GM19452 (cell line): ENCODE measurements around the gene QSOX2.

Experiments used
- ATAC-seq: cut with Tn5 transposase; IDR thresholded peaks from one replicate; pipeline ENCODE4 v1.9.1; 2021; ENCODE audit not compliant: unreplicated experiment

Gene QSOX2, protein sequence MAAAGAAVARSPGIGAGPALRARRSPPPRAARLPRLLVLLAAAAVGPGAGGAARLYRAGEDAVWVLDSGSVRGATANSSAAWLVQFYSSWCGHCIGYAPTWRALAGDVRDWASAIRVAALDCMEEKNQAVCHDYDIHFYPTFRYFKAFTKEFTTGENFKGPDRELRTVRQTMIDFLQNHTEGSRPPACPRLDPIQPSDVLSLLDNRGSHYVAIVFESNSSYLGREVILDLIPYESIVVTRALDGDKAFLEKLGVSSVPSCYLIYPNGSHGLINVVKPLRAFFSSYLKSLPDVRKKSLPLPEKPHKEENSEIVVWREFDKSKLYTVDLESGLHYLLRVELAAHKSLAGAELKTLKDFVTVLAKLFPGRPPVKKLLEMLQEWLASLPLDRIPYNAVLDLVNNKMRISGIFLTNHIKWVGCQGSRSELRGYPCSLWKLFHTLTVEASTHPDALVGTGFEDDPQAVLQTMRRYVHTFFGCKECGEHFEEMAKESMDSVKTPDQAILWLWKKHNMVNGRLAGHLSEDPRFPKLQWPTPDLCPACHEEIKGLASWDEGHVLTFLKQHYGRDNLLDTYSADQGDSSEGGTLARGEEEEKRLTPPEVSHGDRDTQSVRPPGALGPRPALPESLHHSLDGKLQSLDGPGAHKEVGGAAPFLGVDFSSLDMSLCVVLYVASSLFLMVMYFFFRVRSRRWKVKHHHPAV

DNA sequence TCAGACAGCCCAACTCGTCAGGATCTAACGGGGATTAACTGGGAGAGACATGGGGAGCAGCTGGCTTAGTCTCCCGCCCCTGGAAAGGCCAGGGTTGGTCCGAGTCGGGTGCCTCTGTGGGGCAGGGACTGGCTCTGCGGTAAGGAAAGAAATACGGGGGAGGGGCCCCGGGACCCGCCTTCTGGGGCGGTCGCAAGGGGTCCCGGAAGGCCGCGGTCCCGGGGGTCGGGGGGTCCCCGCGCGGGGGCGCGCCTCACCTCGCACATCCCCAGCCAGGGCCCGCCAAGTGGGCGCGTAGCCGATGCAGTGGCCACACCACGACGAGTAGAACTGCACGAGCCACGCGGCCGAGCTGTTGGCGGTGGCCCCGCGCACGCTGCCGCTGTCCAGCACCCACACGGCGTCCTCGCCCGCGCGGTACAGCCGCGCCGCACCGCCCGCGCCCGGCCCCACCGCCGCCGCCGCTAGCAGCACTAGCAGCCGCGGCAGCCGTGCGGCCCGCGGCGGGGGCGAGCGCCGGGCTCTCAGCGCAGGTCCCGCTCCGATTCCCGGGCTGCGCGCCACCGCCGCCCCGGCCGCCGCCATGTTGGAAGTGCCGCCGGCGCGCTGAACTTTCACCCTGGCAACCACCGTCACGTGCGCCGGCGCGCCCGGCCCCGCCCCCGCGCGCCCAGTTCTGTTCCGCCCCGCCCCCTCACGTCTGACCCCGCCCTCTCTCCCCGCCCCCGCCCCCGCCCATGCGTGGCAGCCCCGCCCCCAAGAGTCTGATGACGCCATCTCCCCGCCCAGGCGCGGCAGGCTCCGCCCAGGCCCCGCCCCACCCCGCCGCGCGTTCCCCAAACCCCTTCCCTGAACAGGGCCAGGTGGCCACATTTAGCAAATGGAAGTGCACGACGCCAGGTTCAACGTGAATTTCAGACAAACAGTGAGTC is at the start of gene QSOX2:
TSS of gene QSOX2 (minus strand) at position 594 of the 932 bp plus-strand sequence. CDS start at position 585, 9 bp downstream.
- peak; percentile 42 for ATAC-seq

DNA sequence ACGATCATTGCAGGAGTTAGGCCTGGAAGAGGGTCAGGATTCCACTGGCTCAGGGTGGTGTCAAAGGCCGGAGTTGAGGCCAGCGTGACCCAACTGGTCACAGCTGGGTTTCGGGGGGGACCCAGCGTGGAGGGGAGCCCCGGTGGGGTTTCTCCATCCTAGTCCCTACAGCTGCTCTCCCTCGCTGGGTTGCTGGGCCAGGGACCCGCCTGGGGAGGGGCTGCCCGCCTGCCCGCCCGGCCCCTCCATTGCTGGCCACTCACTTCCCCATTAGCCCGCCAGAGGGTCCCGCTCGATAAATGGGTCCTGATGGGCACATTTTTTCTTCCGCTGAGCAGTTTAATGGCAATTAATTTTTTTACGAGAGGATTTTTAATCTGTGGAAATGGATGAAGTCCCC is 49.4 kb upstream of the QSOX2 start:
- ATAC-seq: no peak

DNA sequence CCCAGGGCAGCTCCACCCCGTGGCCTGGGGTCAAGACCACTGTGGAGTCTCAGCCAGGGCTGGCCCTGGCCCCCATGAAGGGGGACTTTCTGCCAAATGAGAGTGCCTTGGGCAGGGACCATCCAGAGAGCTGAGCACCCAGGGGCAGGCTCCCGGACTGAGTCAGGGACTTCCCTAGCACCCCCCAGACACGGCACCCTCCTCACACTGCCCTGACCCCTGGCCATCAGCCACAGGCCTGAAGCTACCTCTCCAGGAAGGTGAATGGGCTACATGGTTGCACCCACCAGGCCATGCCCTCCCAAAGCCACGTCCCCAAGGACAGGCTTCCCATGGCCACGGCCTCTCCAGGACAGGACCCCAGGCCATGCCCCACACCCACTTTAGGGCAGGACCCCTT is 48.8 kb upstream of the QSOX2 start:
- no peak for ATAC-seq

DNA sequence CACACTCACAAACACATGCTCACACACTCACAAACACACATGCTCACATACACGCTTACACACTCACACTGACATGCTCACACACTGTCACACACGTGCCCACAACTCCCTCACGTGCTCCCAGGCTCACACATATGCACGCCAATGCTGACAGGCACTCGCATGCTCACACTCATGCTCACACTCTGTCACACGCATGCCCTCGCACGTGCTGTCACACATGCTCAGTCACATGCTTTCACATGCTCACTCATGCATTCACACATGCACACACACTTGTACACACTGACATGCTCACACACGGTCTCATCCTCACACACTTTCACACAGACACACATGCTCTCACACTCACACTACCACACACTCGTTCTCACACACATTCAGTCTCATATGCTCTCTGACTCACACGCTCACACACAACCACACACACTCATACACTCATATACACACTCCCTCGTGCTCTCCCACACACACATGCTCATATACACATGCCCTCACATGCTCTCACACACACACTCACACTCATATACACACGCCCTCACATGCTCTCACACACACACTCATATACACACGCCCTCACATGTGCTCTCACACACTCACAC is 48.0 kb upstream of the QSOX2 start:
- ATAC-seq: no peak

DNA sequence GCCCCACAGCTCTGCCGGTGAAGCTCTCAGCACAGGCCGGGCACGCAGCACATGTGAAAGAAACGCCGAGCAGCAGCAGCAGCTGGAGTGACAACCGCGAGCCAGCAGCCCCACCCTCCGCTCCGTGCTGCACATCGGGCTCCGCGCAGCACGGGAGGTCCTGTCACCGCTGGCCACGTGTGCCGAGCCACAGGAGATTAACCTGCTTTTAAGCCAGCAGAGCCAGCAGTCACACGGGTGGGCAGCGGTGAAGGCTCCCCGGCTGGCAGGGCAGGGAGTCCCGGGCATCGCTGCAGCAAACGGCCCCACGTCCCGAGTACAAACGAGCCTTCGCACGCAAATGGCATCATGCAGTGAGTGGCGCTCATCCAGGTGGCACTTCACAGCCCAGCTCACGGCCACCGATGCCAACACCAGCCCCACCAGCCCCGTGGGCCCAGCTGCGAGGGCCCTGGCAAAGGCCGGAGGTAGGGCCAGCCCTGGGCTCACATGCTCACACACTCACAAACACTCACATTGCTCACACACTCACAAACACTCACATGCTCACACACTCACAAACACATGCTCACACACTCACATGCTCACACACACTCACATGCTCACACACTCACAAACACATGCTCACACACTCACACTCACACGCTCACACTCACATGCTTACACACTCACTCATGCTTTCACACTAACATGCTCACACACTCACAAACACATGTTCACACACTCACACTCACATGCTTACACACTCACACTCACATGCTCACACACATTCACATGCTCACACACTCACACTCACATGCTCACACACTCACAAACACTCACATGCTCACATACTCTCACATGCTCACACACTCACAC is 47.2 kb upstream of the QSOX2 start:
- no peak for ATAC-seq

DNA sequence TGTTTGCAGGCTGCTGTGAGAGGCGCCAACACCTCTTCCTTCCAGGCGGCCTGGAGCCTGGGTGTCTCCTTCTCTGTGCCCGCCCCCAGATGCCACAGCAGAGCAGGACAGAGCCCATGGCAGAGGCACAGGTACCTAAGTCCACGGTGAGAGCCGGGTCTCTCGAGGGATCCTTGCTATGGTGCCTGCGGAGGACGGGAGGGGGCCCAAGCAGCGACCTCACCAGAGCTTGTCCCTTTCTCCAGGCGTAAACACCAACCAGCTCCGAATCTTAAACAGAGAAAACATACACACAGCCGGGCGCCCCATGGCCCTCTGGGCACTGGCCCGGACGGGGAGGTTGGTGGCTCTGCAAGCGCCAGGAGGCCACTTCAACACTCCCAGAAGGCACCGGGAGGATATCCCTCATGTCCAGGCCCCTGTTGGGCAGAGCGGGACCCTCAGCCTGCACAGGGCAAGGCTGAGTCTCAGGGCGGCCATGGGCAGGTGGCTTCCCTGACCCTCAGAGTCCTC is 46.5 kb upstream of the QSOX2 start:
- no peak for ATAC-seq

DNA sequence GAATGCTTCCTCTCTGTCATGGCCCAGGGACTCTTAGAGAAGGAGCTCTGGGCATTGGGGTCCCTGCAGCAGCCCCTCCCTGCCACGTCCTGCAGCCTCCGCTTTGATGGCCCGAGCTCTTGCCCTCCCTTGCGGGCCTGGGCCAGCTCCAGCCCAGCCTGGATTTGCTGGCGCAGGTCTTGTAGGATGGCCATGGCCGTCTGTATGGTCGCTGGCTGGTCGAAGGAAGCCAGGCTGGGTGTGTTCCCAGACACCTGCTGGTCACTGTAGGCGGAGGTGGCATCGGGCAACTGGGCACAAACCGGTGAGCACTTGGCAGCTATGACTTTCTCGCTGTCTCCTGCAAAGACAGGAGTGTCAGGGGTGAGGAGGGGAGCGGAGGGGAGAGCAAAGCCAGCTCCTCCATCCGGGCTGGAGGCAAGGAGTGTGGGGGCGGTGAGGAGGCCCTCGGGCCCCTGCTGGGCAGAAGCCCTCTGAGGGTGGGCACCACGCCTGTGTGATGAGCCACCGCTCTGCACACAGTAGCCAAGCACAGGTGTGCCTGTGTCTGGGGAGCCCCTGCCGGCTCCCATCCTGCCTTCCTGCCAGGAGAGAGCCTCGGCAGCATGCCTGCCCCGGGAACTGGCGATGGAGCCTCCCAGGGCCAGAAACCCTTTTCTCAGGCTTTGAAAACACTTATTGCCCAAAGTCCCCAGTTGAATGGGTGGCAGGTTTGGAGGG is 45.9 kb upstream of the QSOX2 start:
- no peak for ATAC-seq

DNA sequence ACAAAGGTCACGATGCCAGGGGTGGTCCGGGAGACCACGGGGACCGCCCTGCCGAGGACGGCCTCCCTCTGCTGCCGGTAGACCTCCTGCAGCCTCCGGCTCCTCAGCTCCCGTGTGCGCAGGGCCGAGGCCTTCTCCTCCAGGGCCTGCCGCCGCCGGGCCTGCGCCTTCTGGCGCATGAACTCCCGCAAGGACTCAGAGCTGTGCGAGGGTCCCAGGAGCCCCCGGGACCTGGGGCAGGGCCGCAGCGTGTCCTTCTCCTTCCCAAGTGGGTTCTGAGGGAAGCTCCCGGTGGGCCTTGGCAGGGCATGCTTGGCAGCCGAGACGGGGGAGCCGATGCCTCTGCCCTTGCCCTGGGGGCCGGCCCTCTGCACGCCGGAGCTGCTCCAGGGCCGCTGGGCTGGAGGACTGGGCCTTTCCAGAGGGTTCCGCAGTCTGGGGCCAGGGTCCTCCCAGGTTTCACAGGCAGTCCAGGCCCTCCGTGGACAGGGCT is 44.9 kb upstream of the QSOX2 start:
- no peak for ATAC-seq

DNA sequence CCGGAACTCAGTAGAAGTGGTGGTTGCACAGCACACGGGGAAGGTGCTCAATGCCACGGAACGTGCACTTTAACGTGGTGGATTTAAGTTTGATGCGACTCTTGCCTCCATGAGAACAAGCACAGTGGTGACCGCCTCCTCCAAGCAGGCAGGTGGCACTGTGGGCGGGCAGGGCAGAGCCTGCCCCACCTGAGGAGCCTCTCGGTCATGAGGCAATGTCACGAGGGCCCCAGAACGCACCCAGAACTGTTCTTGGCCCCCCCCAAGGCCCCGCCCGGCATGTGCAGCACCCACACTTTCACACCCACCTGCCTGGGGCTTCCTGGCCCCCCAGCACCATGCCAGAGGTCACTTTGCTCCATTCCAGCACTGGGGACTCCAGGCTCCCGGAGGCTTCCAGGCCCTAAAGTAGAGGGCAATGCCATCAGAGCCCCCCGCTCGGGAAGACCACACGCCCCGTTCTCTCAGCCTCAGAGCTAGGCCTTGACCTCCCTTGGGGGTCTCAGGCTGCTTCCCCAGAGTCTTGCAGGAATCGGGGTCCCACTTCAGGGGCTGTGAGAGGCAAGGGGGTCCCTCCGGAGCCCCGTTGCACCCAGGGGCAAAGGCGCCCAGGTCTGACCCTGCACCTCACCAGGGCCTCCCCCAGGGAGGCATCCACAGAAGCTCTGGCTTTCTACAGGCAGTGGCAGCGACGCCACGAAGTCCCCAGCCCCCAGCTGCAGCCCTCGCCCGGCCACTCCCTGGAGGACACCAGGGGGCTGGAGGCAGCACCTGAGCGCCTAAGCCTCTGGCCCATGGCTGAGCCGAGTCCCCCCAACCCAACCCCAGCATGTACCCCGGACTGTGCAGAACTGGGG is 44.3 kb upstream of the QSOX2 start:
- no peak for ATAC-seq

DNA sequence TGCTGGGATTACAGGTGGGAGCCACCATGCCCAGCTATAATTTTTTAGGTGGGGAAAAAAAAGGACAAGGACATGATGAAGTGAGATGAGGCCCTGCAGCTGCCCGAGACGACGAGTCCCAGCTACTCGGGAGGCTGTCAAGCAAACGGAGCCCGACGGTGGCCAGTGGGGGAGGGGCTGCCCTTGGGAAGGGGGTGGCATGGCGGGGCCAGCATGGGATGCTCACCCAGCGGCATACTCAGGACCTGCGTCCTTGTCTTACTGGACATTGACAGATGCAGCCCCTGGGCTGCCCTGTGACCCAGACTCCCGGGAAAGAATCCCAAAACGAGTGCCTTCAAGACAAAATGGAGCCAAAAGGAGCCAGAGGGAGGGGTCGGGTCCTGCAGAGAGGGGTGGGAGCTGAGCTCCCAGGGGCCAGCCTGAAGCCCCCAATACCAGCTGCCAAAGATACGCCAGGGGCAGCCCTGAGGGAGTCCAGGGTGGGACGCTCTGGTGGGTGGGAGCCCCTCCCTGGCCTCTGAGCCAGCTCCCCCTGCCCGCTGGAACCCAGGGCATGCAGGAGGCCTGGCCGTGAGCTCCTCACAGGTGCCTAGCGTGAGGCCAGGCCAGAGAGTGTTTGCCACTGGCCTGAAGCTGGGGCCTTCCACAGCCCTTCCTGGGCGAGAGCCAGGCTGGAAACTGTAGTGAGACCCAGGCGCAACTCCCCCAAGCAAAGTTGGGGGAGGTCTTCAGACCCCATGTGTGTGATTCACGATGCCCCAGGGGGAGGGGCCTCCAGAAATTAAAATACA is 42.5 kb upstream of the QSOX2 start:
- no peak for ATAC-seq

DNA sequence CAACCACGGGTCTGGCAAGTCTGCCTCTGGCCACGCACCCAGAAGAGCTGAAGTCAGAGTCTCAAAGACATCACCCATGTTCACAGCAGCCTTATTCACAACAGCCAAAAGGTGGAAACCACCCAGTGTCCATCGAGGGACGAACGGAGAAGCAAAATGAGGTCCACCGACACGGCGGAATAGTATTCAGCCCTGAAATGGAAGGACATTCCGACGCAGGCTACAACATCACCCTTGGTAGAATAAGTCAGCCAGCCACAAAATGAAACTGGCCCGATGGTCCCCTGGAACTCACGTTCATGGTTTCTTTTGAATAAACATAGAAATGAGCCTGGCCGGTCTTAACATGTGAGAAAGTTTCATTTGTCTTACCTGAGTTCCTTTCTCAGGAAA is 41.4 kb upstream of the QSOX2 start:
- no peak for ATAC-seq

DNA sequence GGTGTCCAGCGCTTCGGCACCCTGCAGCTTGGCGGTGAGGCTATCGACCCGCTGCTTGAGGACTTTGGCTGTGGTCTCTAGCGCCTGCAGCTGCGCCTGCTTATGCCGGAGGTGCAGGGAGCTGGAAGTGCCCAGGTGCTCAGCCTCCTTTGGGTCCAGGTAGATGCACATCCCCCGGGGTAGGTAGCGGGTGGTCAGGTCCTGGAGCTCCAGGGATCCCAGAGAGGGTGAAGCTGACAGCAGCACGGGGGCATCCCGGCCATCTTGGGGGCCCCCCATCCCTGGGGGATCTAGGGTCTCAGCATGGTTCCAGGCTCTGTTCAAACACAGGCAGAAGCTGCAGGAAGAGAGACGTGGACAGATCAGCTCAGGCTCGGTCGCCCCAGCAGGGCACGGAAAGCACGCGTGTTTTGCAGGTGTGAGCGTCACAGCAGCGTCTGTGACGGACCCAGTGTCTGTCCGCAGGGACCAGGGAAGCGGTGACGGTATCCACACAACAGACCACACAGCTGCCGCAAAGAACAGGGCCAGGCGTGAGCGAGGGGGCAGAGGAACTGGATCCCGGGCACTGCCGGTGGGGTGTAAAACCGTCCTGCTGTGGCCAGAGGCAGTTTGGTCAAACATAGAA is 40.9 kb upstream of the QSOX2 start:
- ATAC-seq: no peak

DNA sequence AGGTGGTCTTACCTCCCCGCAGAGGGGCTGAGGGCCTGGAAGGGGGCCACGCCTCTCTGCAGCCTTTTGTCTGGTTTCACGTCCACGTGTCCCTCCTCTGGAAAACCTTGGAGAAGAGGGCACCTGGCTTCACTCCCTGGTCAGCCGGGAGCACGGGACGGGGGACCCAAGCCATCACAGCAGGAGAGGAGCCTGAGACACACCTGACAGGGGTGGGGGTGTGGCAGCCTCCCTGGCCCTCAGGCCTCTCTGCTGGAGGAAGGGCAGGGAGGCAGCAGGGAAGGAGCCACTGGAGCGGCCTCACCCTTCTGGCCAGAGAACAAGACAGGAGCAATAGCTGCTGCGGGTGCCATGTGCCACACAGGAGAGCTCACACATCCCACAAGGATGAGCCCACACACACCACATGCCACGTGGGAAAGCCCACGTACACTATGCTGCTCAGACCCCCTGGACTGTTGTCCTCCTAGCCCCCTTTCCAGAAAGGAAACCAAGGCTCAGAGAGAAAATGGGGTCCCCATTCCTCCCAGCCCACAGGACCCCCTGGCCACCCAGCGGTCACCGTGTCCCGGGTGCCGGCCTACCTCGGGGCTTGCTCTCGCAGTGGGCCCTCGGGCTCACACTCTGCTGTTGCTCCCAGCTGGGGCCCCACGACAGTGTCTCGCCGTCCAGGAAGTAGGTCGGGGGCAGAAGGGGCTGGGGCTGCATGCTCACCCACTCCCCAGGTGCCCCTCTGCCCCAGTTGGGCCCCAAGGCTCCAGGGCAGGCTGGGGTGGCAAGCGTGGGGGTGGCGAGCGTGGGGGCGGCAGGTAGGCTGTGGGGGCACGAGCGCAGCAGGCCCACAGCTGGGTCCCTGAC is 40.1 kb upstream of the QSOX2 start:
- no peak for ATAC-seq

DNA sequence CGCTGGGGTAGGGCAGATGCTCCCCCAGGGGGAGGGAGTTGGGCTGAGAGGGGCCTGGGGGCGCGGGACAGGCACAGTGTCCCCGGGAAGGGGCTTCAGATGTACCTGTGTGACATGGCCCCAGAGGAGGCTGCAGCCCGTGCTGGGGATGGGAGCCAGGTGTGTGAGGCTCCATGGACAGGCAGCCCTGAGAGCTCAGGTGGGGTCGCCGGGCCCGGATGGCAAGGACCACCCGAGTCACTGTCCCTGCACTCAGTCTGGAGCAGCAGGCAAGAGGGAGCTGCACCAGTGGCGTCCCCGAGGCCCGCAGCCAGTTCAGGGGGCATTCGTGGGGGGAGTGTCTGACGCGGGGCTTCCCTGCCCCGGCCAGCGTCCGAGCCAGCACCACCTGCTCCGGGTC is 39.3 kb upstream of the QSOX2 start:
- ATAC-seq: no peak

DNA sequence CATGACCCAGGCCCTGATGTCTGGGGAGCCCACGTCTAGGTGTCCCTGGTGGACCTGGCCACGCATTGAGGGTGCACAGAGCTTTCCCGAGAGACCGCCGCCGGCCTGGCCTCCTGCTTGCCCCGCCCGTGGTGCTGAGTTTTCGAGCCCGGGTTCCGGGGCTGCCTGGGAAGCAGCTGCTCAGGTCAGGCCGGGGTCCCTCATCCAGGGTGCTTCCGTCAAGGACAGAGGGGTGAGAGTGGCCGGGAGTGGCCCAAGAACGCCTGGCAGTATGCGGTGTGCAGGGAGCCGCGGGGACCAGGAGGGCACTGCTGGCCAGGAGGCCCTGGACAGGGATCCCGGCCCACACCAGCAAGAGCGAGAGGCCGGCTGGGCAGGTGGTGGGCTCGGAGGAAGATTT is 38.7 kb upstream of the QSOX2 start:
- no peak for ATAC-seq
